Neural cell (in vitro differentiated cells): ENCODE results near the gene NSFL1C. TPM values are rescaled to one million over a fixed set of nuclear protein-coding genes. Genes with fewer than 3 reads are reported as not detected.

Experiments
- H2AFZ ChIP-seq: fragments of 200-600, 300-800 bp; sonication (generic), shearing (Covaris generic); 2 replicates; pipeline ENCODE4 v1.6.0; 2014; ENCODE audit warnings: low read depth, mild to moderate bottlenecking, antibody characterized with exemption, low read length, moderate library complexity
- H3F3A ChIP-seq: fragments of 200-600 bp; shearing (Covaris generic); 2 replicates; pipeline ENCODE4 v1.6.1; 2016; ENCODE audit warnings: mild to moderate bottlenecking, moderate library complexity, mixed read lengths, antibody characterized with exemption, low read length; ENCODE audit not compliant: insufficient read depth, poor library complexity, severe bottlenecking
- H3K27ac ChIP-seq: fragments of 200-600, 300-800 bp; sonication (generic), shearing (Covaris generic); 2 replicates; pipeline ENCODE4 v1.5.1; 2014; ENCODE audit warnings: mild to moderate bottlenecking, low read length, moderate library complexity
- H3K27me3 ChIP-seq: fragments of 300-800, 200-600 bp; sonication (generic), shearing (Covaris generic); 2 replicates; pipeline ENCODE4 v1.6.0; 2014; ENCODE audit warnings: mild to moderate bottlenecking, low read depth, low read length, moderate library complexity; ENCODE audit not compliant: insufficient read depth
- H3K36me3 ChIP-seq: fragments of 300-800, 200-600 bp; sonication (generic), shearing (Covaris generic); 2 replicates; pipeline ENCODE4 v1.5.1; 2014; ENCODE audit warnings: mild to moderate bottlenecking, antibody characterized with exemption, low read length, moderate library complexity; ENCODE audit not compliant: insufficient read depth
- H3K4me2 ChIP-seq: fragments of 300-800, 200-600 bp; sonication (generic), shearing (Covaris generic); 2 replicates; pipeline ENCODE4 v1.6.0; 2014; ENCODE audit warnings: mild to moderate bottlenecking, low read length
- H3K4me3 ChIP-seq: fragments of 300-800, 200-600 bp; sonication (generic), shearing (Covaris generic); 2 replicates; pipeline ENCODE4 v1.5.1; 2014; ENCODE audit warnings: mild to moderate bottlenecking, low read length, moderate library complexity
- H3K79me2 ChIP-seq: fragments of 200-600 bp; shearing (Covaris generic); replicated peaks from 2 replicates; pipeline ENCODE4 v1.6.0; 2014; ENCODE audit warnings: mild to moderate bottlenecking, low read length, moderate library complexity; ENCODE audit not compliant: insufficient read depth
- H3K9ac ChIP-seq: fragments of 300-800, 200-600 bp; sonication (generic), shearing (Covaris generic); 2 replicates; pipeline ENCODE4 v1.6.1; 2016; ENCODE audit warnings: mild to moderate bottlenecking, low read length, mixed read lengths
- H3K9me2 ChIP-seq: fragments of 200-600 bp; shearing (Covaris generic); 2 replicates; pipeline ENCODE4 v1.6.1; 2016; ENCODE audit warnings: mild to moderate bottlenecking, low read length, mixed read lengths; ENCODE audit not compliant: insufficient read depth
- H3K9me3 ChIP-seq: fragments of 200-600, 300-800 bp; sonication (generic), shearing (Covaris generic); 2 replicates; pipeline ENCODE4 v1.6.1; 2016; ENCODE audit warnings: mild to moderate bottlenecking, mixed run types, low read length, moderate library complexity, mixed read lengths
- H4K20me1 ChIP-seq: fragments of 200-600 bp; shearing (Covaris generic); 2 replicates; pipeline ENCODE4 v1.6.1; 2016; ENCODE audit warnings: mild to moderate bottlenecking, mixed run types; ENCODE audit not compliant: insufficient read depth
- REST ChIP-seq: IDR thresholded peaks from 2 replicates; pipeline ENCODE4 v1.6.1; 2012; ENCODE audit warnings: borderline replicate concordance
- SMC3 ChIP-seq: fragments of 450-650 bp; conservative IDR thresholded peaks from 2 replicates; pipeline ENCODE4 v1.6.1; 2014; ENCODE audit warnings: antibody characterized with exemption, mild to moderate bottlenecking, moderate library complexity; ENCODE audit not compliant: poor library complexity
- polyA plus RNA-seq: library from polyadenylated mRNA; depleted of rRNA; stranded (reverse); fragments of >200 nt; gene quantifications from 2 replicates; pipeline ENCODE4 v1.2.3, GENCODE V29; 2014

The NSFL1C gene
- polyA plus RNA-seq, 1 donor from 2014 or later: 48.7 TPM

GRCh38 chr20:1392443-1392692 lies 74.3 kb downstream of the NSFL1C start:
- Histone ChIP-seq H3K4me2 (peak overlapping the region; percentile 70), H3K27ac (no peak overlapping the region), H3K27me3 (peaks cover 17% of the 10 kb centered on the region), H4K20me1 (no peaks in the 10 kb centered on the region), H3K79me2 (peaks cover 47% of the 10 kb centered on the region), H3K9me3 (no peaks in the 10 kb centered on the region), H3K9ac (peak overlapping the region; percentile 83), H3K36me3 (no peaks in the 10 kb centered on the region), H2AFZ (peak overlapping the region; percentile 51), H3F3A (no peaks in the 10 kb centered on the region), H3K9me2 (no peaks in the 10 kb centered on the region), H3K4me3 (peak overlapping the region; percentile 82)
- TF ChIP-seq REST: peak; percentile 1
- no peak for TF ChIP-seq SMC3

Other genes starting within 250 kb of the NSFL1C start
- gene RAD21L1, start 240.8 kb downstream of the NSFL1C start, polyA plus RNA-seq: not detected in 2 replicates
- 25.6 and 29.4 TPM in 2 replicates for gene SNPH, start 200.6 kb downstream of the NSFL1C start, polyA plus RNA-seq
- gene SDCBP2, start 137.7 kb downstream of the NSFL1C start, polyA plus RNA-seq: 3.1 and 5.2 TPM in 2 replicates
- 150 and 156 TPM in 2 replicates for gene FKBP1A, start 73.8 kb downstream of the NSFL1C start, polyA plus RNA-seq
- gene SIRPB2, start 24.6 kb upstream of the NSFL1C start, polyA plus RNA-seq: not detected in 2 replicates
- not detected in 2 replicates for gene SIRPD, start 90.9 kb upstream of the NSFL1C start, polyA plus RNA-seq
- gene SIRPB1, start 153.2 kb upstream of the NSFL1C start, polyA plus RNA-seq: 0.20 TPM in 1 of 2 replicates, not detected in the other
- not detected in 2 replicates for gene SIRPG, start 190.9 kb upstream of the NSFL1C start, polyA plus RNA-seq